Peyer's patch (tissue), 4 donors: Measurements from ENCODE around the gene GDPD5. TPM values are rescaled to one million over a fixed set of nuclear protein-coding genes. Genes with fewer than 3 reads are reported as not detected.
A peak's percentile ranks its signal among the peaks of the same experiment; 100 is the strongest.

Experiments
- DNase-seq, 3 donors: peaks; one replicate each; pipeline ENCODE4 v3.0.0-alpha.2; 2017 to 2019
- H3K27ac ChIP-seq, 4 donors: fragments of 200-600 bp; sonication (generic); one replicate each; pipeline ENCODE4 v1.5.1; 2016 to 2019
- H3K27me3 ChIP-seq, 2 donors: fragments of 200-600 bp; sonication (generic); one replicate each; pipeline ENCODE4 v1.5.1; 2019
- H3K36me3 ChIP-seq, 3 donors: fragments of 200-600 bp; sonication (generic); one replicate each; pipeline ENCODE4 v1.5.1; 2016 to 2019
- H3K4me1 ChIP-seq, 4 donors: fragments of 200-600 bp; sonication (generic); one replicate each; pipeline ENCODE4 v1.5.1; 2016 to 2019
- H3K4me3 ChIP-seq, 4 donors: fragments of 200-600 bp; sonication (generic); 1 replicate in 3 of 4; 2 replicates in 1 of 4; pipeline ENCODE4 v1.5.1; 2016 to 2019; ENCODE audit warnings: mild to moderate bottlenecking in 1 of 4
- H3K9me3 ChIP-seq, 4 donors: fragments of 200-600 bp; sonication (generic); one replicate each; pipeline ENCODE4 v1.5.1; 2016 to 2019; ENCODE audit warnings: mild to moderate bottlenecking in 1 of 4
- POLR2A ChIP-seq, 2 donors: fragments of 450-650 bp; IDR thresholded peaks; one replicate each; pipeline ENCODE4 v1.5.1; 2017; ENCODE audit warnings: antibody characterized with exemption in 2 of 2, mild to moderate bottlenecking in 2 of 2, moderate library complexity in 2 of 2
- total RNA-seq, 4 donors: library from RNA; depleted of rRNA; stranded (reverse); fragments of >200 nt; gene quantifications; one replicate each; pipeline ENCODE4 v1.1.0, GENCODE V29; 2016
- TF ChIP-seq, protein P1 (sequence below), 6 experiments: fragments of 450-650 bp in 4 of 6; fragments of 200-600 bp in 2 of 6; sonication (generic) in 1 of 6; IDR thresholded peaks; one replicate each; pipeline ENCODE4 v1.5.1; 2017 to 2019; ENCODE audit warnings: antibody characterized with exemption in 6 of 6, mild to moderate bottlenecking in 3 of 6, moderate library complexity in 1 of 6

Gene GDPD5
- total RNA-seq, 4 donors from 2014 or later = 2.5 to 48.9 (median 22.2) TPM

DNA sequence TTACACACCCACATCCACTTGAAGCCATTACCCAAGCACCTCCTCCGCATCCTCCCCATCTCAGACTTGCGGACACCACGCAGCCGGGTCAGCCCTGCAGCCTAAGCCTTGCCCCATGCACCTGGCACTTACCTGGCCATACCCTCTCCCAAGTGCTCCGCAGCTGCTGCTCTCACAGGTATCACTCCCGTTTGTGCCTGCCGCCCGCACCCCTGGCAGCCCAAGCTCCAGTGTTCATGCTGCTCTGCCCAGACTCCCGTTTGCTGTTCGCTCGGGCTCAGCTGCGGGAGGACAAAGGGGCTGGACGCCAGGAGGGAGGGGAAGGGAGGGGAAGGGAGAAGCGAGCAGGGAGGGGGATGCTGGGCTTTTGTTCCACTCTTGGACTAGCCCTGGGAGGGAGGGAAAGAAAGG, 92.8 kb downstream of the GDPD5 start, which contains the start of gene KLHL35:
KLHL35 (minus strand) TSS at position 293 of the 411 bp plus-strand sequence. CDS start 2,574 bp downstream, outside the sequence.
- H3K36me3 ChIP-seq = no peaks in the 10 kb centered on the region
- peaks cover 0 to 8% of the 10 kb centered on the region in 2 donors for H3K27me3 ChIP-seq
- no peak within 1 kb of the TSS for H3K4me3 ChIP-seq
- DNase-seq = no peak
- peaks cover 0 to 13% (median 9%) of the 10 kb centered on the region in 4 donors for H3K4me1 ChIP-seq
- TF ChIP-seq POLR2A (IDR thresholded peaks at IDR 0.05) = no peak
- TF ChIP-seq, protein P1, sequence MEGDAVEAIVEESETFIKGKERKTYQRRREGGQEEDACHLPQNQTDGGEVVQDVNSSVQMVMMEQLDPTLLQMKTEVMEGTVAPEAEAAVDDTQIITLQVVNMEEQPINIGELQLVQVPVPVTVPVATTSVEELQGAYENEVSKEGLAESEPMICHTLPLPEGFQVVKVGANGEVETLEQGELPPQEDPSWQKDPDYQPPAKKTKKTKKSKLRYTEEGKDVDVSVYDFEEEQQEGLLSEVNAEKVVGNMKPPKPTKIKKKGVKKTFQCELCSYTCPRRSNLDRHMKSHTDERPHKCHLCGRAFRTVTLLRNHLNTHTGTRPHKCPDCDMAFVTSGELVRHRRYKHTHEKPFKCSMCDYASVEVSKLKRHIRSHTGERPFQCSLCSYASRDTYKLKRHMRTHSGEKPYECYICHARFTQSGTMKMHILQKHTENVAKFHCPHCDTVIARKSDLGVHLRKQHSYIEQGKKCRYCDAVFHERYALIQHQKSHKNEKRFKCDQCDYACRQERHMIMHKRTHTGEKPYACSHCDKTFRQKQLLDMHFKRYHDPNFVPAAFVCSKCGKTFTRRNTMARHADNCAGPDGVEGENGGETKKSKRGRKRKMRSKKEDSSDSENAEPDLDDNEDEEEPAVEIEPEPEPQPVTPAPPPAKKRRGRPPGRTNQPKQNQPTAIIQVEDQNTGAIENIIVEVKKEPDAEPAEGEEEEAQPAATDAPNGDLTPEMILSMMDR (IDR thresholded peaks at IDR 0.05) = no peak
- H3K9me3 ChIP-seq = peaks cover 0 to 6% (median 0%) of the 10 kb centered on the region in 4 donors
- H3K27ac ChIP-seq = no peak within 1 kb of the TSS

DNA sequence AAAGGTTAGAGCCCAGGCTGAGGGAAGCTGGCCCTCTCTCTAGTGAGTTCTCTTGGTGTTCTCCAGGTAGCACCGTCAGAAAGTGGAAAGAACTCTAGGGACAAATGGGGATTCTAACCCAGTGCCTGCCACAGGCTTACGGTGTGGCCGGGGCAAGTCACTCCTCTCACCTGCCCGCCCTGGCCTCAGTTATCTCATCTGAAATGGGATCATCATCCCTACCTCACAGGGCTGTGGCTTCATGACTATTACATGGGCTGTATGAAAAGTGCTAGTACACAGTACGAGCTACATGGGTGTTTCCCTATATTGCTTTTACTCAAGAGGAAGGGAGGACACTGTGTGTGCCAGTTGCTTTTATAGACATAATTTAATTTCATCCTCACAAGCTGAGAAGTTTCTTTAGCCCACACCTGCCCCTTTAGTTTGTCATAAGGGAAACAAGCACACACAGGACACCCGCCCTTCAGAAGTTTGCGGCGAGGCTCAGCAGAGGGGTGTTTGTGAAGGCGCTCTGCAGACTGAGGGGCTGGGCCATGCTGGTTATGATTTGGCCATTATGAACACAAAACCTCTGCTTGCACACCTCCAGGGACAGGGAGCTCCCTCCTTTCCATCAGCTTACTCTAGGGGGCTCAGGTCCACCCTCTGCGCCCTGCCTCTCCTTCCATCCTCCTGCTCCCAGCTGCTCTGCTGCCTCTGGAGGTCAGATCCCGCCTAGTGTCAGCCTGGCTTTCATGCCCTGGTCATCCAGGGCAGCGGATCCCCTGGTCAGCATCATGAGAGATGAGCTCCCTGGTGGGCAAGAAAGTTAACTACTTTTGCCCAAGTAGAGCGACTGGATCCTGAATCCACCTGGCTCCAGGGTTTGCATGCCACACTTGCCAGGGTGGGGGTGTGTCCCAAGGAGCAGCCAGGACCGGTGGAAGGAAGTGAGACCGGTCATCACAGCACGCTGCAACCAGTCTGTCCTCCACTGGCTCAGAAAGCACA, 93.9 kb downstream of the GDPD5 start:
- Histone ChIP-seq H3K4me1 (peaks cover 0 to 13% (median 9%) of the 10 kb centered on the region in 4 donors), H3K27me3 (peaks cover 0 to 8% of the 10 kb centered on the region in 2 donors), H3K9me3 (peaks cover 0 to 6% (median 0%) of the 10 kb centered on the region in 4 donors), H3K4me3 (no peak overlapping the region), H3K27ac (no peak overlapping the region), H3K36me3 (no peaks in the 10 kb centered on the region)
- no peak for TF ChIP-seq POLR2A (IDR thresholded peaks at IDR 0.05)
- TF ChIP-seq, protein P1 (IDR thresholded peaks at IDR 0.05) = no peak
- peak in 1 of 3 donors; percentile 46 for DNase-seq

DNA sequence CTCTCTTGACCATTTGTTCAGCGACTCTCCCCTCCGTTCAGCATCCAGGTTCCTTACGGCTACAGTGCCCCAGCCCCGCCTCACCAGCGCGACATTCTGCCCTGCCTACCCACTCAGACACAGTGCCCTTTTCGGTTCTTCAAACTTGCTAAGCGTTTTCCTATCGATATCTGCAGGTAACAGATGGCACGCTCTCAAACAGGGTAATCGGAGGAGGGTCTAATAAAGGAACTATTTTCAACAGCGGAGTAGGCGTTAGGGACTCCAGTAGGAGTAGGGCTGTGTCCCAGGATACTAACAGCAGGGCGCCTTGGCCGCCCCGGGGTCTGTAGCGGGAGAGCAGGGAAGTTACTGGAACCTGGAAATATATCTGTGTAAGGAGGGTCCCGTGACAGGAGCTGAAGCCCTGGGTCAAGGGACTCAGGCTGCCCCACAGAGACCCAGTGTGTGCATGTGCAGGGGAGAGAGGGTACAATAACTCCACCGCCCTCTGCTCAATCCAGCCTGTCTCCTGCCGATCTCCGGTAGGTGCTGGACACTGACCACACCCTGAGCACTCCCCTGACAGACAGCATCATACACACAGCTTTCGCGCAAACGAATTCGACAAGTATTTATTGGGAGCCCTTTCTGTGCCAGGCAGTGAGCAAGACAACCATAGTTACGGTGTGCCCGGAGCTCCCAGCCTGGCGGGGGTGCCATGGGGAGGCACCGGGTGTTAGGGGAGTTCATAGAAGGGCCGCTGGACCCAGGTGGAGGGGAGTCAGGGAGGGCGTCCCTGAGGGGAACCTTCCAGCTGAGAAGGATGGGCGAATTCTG, 94.8 kb downstream of the GDPD5 start:
- H3K4me3 ChIP-seq = peak overlapping the region; percentile 17 to 59 (median 48)
- peaks cover 0 to 8% of the 10 kb centered on the region in 2 donors for H3K27me3 ChIP-seq
- H3K27ac ChIP-seq = peak overlapping the region in 1 of 4 donors; percentile 10
- H3K4me1 ChIP-seq = peaks cover 0 to 13% (median 9%) of the 10 kb centered on the region in 4 donors
- peaks cover 0 to 6% (median 0%) of the 10 kb centered on the region in 4 donors for H3K9me3 ChIP-seq
- no peaks in the 10 kb centered on the region for H3K36me3 ChIP-seq
- TF ChIP-seq, protein P1 (IDR thresholded peaks at IDR 0.05) = no peak
- no peak for TF ChIP-seq POLR2A (IDR thresholded peaks at IDR 0.05)
- peak in 1 of 3 donors; percentile 37 for DNase-seq

DNA sequence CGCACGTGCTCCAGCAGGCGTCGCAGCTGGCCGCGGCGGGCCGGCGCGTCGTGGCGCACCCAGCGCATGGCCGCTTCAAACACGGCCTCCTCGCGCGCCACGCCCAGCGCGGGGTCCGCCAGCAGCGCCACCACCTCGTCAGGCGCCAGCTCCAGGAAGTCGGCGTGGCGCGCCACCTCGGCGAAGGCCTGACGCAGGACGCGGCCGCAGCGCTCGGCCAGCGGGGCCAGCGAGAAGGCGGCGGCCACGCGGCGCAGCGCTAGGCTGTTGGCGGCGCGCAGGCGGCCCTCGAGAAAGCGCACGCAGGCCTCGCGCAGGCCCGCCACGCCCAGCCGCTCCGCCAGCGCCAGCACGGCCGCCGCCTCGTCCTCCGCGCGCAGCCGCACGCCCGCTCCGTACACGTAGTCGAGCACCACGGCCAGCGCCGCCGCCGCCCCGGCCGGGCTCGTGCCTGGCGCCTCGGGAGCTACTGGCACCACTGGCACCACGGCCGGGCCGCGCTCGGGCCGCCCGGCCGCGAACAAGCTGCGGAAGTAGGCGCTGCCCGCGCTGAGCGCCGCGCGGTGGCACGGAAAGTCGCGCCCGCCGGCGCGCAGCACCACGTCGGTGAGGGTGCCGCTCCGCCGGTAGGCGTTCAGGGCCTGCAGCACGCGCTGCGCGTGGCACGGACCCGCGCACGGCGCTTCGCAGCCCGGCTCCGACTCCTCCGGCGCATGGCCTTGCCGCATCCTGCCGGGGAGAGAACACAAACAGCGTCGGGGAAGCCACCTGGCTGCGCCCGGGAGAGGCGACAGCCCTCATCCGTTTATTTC, 95.6 kb downstream of the GDPD5 start:
- peaks cover 0 to 8% of the 10 kb centered on the region in 2 donors for H3K27me3 ChIP-seq
- H3K27ac ChIP-seq = peak overlapping the region in 2 of 4 donors; percentile 10 to 30
- peak overlapping the region; percentile 17 to 59 (median 48) for H3K4me3 ChIP-seq

More for the DNA sequence above, 95.6 kb downstream of the GDPD5 start:
- peaks cover 0 to 13% (median 9%) of the 10 kb centered on the region in 4 donors for H3K4me1 ChIP-seq
- H3K9me3 ChIP-seq = peaks cover 0 to 6% (median 0%) of the 10 kb centered on the region in 4 donors
- TF ChIP-seq, protein P1 (IDR thresholded peaks at IDR 0.05) = peak in 2 of 6 experiments; percentile 13 to 28
- no peak for TF ChIP-seq POLR2A (IDR thresholded peaks at IDR 0.05)
- no peaks in the 10 kb centered on the region for H3K36me3 ChIP-seq
- peak in 2 of 3 donors; percentile 73 to 83 for DNase-seq
